Astrocyte (in vitro differentiated cells and primary cell): ENCODE results near the gene TMEM129.

ENCODE experiments used
- CTCF ChIP-seq: IDR thresholded peaks from 2 replicates; pipeline ENCODE4 v1.5.1; 2011; ENCODE audit warnings: low read depth, mild to moderate bottlenecking, inconsistent platforms, low read length, moderate library complexity; ENCODE audit not compliant: insufficient read depth
- EZH2 ChIP-seq: IDR thresholded peaks from 2 replicates; pipeline ENCODE4 v1.6.1; 2012; ENCODE audit warnings: mild to moderate bottlenecking, low read length, inconsistent platforms; ENCODE audit not compliant: insufficient read depth

- TF ChIP-seq CTCF (no peak), EZH2 (no peak)
These were observed 24.0 kb upstream of the TMEM129 start for GRCh38 chr4:1745165-1745564.
